Measurements from ENCODE around the gene MAN2B2.

Gene MAN2B2

GRCh38 chr4:6574747-6575502 is at the start of gene MAN2B2:
Gene MAN2B2 (plus strand): TSS chr4:6575189. CDS start chr4:6575211, 22 bp downstream.
- TF ChIP-seq CTCF (IDR thresholded peaks at IDR 0.05): no peak

DNA sequence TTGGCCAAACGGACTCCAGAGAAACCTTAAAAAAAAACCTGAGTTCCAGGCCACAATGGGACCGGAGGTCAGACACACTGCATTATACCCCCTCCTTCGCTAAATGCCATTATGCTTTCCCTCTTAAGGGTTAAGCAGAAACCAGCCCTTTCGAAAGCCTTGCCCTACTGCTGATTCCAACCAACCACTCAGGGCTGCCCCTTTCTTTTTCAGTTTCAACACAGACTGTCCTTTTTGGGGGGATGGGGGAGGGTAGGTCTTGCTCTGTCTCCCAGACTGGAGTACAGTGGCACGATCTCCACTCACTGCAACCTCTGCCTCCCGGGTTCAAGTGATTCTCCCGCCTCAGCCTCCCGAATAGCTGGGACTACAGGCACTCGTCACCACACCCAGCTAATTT is 49.5 kb upstream of the MAN2B2 start:
- TF ChIP-seq CTCF (IDR thresholded peaks at IDR 0.05): no peak

- TF ChIP-seq CTCF (IDR thresholded peaks at IDR 0.05): no peak
Measured at GRCh38 chr4:6526156-6526555, 48.8 kb upstream of the MAN2B2 start.

- TF ChIP-seq CTCF (IDR thresholded peaks at IDR 0.05): no peak
Measured at GRCh38 chr4:6526671-6527091, 48.3 kb upstream of the MAN2B2 start.

GRCh38 chr4:6527259-6527658 is 47.7 kb upstream of the MAN2B2 start:
- no peak for TF ChIP-seq CTCF (IDR thresholded peaks at IDR 0.05)

- TF ChIP-seq CTCF (IDR thresholded peaks at IDR 0.05): no peak
Measured at GRCh38 chr4:6527683-6528595, 47.0 kb upstream of the MAN2B2 start.

DNA sequence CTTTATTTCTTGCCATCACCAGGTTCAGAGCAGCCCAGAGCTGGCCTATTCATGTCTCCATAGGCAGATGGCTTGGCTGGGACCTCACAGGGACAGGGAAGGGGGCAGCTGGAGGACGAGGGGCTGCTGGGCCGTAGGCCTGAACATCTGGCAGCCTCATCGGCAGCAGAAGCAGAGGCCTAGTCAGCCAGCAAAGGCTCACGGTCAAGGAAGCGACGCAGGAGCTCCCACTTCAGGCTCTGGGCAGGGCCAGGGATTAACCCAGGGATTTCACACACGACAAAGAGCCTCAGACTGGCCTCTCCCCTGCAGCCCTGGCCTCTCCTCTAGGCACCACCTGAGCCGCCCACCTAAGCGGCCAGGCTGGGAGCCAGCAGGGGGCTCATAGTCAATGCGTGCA is 46.0 kb upstream of the MAN2B2 start:
- no peak for TF ChIP-seq CTCF (IDR thresholded peaks at IDR 0.05)
